Vagina (tissue), 2 donors: ENCODE measurements around the gene GALNT9. TPM values are rescaled to one million over a fixed set of nuclear protein-coding genes. Genes with fewer than 3 reads are reported as not detected.

Experiments
- DNase-seq, 2 donors: peaks; one replicate each; pipeline ENCODE4 v3.0.0-alpha.2; 2017; ENCODE audit errors: extremely low spot score in 2 of 2
- H3K27ac ChIP-seq: fragments of 200-600 bp; sonication (generic); one replicate; pipeline ENCODE4 v1.5.1; 2019
- H3K27me3 ChIP-seq: fragments of 200-600 bp; sonication (generic); one replicate; pipeline ENCODE4 v1.5.1; 2019
- H3K36me3 ChIP-seq, 2 donors: fragments of 200-600 bp; sonication (generic); one replicate each; pipeline ENCODE4 v1.5.1; 2017 to 2019
- H3K4me1 ChIP-seq: fragments of 200-600 bp; sonication (generic); one replicate; pipeline ENCODE4 v1.5.1; 2019
- H3K4me3 ChIP-seq, 2 donors: fragments of 200-600 bp; sonication (generic); 1 replicate in 1 of 2; 2 replicates in 1 of 2; pipeline ENCODE4 v1.5.1; 2016 to 2019
- H3K9me3 ChIP-seq: fragments of 200-600 bp; sonication (generic); one replicate; pipeline ENCODE4 v1.5.1; 2019
- POLR2A ChIP-seq, 2 donors: fragments of 450-650 bp; IDR thresholded peaks; one replicate each; pipeline ENCODE4 v1.6.1; 2017; ENCODE audit warnings: antibody characterized with exemption in 2 of 2, mild to moderate bottlenecking in 2 of 2, moderate library complexity in 2 of 2
- POLR2AphosphoS5 ChIP-seq, 2 donors: sonication (generic); formaldehyde crosslinking; IDR thresholded peaks; one replicate each; pipeline ENCODE4 v1.9.0; 2017; ENCODE audit warnings: antibody characterized with exemption in 2 of 2, mild to moderate bottlenecking in 2 of 2, low read depth in 1 of 2; ENCODE audit not compliant: insufficient read depth in 1 of 2
- intact Hi-C: fragments of 100-400 bp; cut with DNase I; formaldehyde crosslinking; loops from one replicate; pipeline ENCODE4 v1.15.1; 2023
- total RNA-seq: library from RNA; depleted of rRNA; stranded (reverse); fragments of >200 nt; gene quantifications from one replicate; pipeline ENCODE4 v1.2.3, GENCODE V29; 2016
- TF ChIP-seq, protein P1 (sequence below), 3 experiments: fragments of 450-650 bp in 2 of 3; fragments of 200-600 bp in 1 of 3; sonication (generic) in 1 of 3; IDR thresholded peaks; one replicate each; pipeline ENCODE4 v1.5.1; 2017 to 2019; ENCODE audit warnings: antibody characterized with exemption in 3 of 3, mild to moderate bottlenecking in 2 of 3, moderate library complexity in 2 of 3

GALNT9 gene
- total RNA-seq, 1 donor from 2014 or later: 1.5 TPM

DNA sequence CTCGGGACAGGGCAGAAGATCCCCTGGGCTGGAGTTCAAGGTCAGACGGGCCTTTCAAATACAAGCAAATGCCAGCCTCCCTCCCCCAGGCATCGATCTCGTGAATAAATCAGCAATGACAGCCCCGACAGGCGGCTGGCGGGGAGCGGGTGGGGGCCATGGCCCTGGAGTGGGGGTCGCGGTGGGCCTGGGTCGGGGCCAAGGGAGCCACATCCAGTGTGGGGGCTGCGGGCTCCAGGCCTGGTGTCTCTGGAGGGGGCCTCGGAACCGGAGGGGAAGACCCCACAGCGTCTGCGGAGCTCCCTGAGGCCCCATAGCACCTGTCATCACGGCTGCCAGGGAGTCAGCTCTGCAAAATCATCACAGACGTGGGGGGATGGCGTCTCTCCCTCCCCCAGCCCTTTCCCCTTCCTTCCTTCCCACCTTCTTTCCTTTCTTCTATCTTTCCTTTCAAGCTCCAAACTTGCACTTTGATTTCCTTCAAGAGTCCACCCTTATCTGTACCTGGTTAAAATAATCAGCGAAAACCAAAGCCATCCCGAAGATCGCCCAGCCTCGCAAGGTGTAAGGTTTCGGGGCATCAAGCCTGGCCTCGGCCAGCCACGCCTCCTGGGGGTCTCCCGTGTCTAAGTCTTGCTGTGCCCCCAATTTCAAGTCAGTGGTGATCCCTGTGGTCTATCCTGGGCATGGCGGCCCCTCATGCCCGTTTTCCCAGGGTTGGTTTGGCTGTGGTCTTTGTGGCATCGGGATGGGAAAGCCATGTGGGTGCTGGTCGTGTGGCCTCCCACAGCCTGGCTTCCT is 93.1 kb downstream of the GALNT9 start:
- Histone ChIP-seq H3K4me3 (no peak overlapping the region), H3K36me3 (no peaks in the 10 kb centered on the region), H3K27me3 (no peaks in the 10 kb centered on the region), H3K9me3 (no peaks in the 10 kb centered on the region), H3K4me1 (no peaks in the 10 kb centered on the region), H3K27ac (no peak overlapping the region)
- intact Hi-C loops: no loop called here
- DNase-seq: no peak
- TF ChIP-seq POLR2AphosphoS5 (IDR thresholded peaks at IDR 0.05; ENCODE audit: insufficient read depth in 1 of 2, low read depth in 1 of 2) (no peak), POLR2A (IDR thresholded peaks at IDR 0.05) (no peak)
- TF ChIP-seq, protein P1, sequence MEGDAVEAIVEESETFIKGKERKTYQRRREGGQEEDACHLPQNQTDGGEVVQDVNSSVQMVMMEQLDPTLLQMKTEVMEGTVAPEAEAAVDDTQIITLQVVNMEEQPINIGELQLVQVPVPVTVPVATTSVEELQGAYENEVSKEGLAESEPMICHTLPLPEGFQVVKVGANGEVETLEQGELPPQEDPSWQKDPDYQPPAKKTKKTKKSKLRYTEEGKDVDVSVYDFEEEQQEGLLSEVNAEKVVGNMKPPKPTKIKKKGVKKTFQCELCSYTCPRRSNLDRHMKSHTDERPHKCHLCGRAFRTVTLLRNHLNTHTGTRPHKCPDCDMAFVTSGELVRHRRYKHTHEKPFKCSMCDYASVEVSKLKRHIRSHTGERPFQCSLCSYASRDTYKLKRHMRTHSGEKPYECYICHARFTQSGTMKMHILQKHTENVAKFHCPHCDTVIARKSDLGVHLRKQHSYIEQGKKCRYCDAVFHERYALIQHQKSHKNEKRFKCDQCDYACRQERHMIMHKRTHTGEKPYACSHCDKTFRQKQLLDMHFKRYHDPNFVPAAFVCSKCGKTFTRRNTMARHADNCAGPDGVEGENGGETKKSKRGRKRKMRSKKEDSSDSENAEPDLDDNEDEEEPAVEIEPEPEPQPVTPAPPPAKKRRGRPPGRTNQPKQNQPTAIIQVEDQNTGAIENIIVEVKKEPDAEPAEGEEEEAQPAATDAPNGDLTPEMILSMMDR (IDR thresholded peaks at IDR 0.05): no peak

DNA sequence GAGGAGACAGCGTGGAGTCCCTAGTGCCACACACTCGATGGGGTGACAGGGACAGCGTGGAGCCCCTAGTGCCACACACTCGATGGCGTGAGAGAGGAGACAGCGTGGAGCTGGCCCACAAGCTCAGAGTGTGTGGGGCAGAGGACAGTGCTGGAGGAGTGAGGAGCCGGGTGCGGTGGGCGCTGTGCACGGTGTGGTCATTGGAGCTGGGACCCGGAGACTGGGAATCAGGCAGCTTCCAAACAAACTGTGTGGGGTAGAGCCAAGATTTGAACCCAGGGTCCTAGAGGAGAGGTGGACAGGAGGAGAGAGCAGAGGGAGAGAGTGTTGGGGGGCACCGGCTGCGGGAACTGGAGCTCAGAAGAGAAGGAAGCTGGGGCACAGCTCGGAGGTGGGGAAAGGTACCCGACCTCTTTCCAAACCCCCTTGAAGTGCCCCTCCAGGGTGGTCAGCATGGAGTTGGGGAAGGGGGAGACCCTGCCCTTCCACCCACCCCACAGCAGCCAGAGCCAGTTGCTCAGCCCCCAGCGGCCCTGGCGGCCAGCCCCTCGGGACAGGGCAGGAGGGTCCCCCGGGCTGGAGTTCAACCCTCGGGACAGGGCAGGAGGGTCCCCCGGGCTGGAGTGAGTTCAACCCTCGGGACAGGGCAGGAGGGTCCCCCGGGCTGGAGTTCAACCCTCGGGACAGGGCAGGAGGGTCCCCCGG is 94.1 kb downstream of the GALNT9 start:
- TF ChIP-seq POLR2AphosphoS5 (IDR thresholded peaks at IDR 0.05; ENCODE audit: insufficient read depth in 1 of 2, low read depth in 1 of 2): no peak
- no peak for TF ChIP-seq POLR2A (IDR thresholded peaks at IDR 0.05)
- TF ChIP-seq, protein P1 (IDR thresholded peaks at IDR 0.05): no peak
- H3K36me3 ChIP-seq: no peaks in the 10 kb centered on the region
- no peak for DNase-seq
- H3K27ac ChIP-seq: no peak overlapping the region
- no peaks in the 10 kb centered on the region for H3K9me3 ChIP-seq
- no peaks in the 10 kb centered on the region for H3K4me1 ChIP-seq
- no peak overlapping the region for H3K4me3 ChIP-seq
- intact Hi-C loops: no loop called here
- no peaks in the 10 kb centered on the region for H3K27me3 ChIP-seq

DNA sequence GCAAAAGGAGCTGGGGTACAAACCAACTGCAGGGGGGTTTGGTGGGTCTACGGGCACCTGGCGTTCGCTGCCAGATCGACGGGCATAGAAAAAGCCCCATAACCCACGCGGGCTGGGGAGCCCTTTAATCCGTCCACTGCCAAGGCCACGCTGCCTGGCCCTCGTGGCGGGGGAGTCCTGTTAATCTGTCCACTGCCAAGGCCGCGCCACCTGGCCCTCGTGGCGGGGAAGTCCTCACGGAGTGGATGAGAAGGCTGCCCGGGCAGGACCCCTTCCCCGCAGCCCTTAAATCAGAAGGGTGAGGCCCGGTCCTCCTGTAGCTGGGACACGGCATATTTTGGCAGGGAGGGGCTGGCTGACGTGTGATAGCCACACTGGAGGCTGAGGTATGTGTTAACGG is 99.0 kb downstream of the GALNT9 start:
- Histone ChIP-seq H3K9me3 (no peaks in the 10 kb centered on the region), H3K36me3 (no peaks in the 10 kb centered on the region), H3K27ac (no peak overlapping the region), H3K4me1 (no peaks in the 10 kb centered on the region), H3K4me3 (no peak overlapping the region), H3K27me3 (no peaks in the 10 kb centered on the region)
- TF ChIP-seq, protein P1 (IDR thresholded peaks at IDR 0.05): no peak
- TF ChIP-seq POLR2A (IDR thresholded peaks at IDR 0.05): no peak
- no peak for TF ChIP-seq POLR2AphosphoS5 (IDR thresholded peaks at IDR 0.05; ENCODE audit: insufficient read depth in 1 of 2, low read depth in 1 of 2)
- DNase-seq: no peak
- intact Hi-C loops: no loop called here

DNA sequence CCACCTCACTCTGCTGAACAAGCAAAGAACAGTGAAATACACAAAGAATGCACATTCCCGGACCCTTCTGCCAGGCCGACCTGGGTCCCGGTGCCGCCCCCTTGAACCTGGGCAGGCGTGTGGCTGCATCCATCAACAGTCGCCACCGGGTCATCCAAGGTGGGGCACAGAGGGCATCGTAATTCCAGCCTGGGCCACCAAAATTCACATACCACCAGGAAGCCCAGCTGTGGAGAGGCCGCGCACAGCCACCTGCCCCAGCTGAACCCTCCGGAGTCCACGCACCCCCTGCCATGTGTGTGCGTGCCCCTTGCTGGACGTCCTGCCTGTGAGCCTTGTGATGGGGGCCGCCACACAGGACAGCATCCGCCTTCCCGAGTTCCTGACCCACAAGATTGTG is 99.5 kb downstream of the GALNT9 start:
- no peaks in the 10 kb centered on the region for H3K9me3 ChIP-seq
- no peak overlapping the region for H3K27ac ChIP-seq
- H3K4me1 ChIP-seq: no peaks in the 10 kb centered on the region
- H3K36me3 ChIP-seq: no peaks in the 10 kb centered on the region
- no peak overlapping the region for H3K4me3 ChIP-seq
- intact Hi-C loops: no loop called here
- TF ChIP-seq POLR2AphosphoS5 (IDR thresholded peaks at IDR 0.05; ENCODE audit: insufficient read depth in 1 of 2, low read depth in 1 of 2) (no peak), POLR2A (IDR thresholded peaks at IDR 0.05) (no peak)
- TF ChIP-seq, protein P1 (IDR thresholded peaks at IDR 0.05): no peak
- H3K27me3 ChIP-seq: no peaks in the 10 kb centered on the region
- no peak for DNase-seq
